Measurements from ENCODE around the gene MNAT1. TPM values are rescaled to one million over a fixed set of nuclear protein-coding genes. Genes with fewer than 3 reads are reported as not detected.

MNAT1 gene
- total RNA-seq, 1 donor = 59.9 TPM

- H3K4me3 ChIP-seq (ENCODE audit: low read depth, low read length) = no peak overlapping the region
- DNase-seq (ENCODE audit: low read depth) = no peak
- no peak for TF ChIP-seq CTCF (IDR thresholded peaks at IDR 0.05; ENCODE audit: insufficient read depth, low read length)
Observed at GRCh38 chr14:60707858-60708257, 26.7 kb upstream of the MNAT1 start.

GRCh38 chr14:60710494-60710893, 24.1 kb upstream of the MNAT1 start:
- DNase-seq (ENCODE audit: low read depth) = no peak
- H3K4me3 ChIP-seq (ENCODE audit: low read depth, low read length) = no peak overlapping the region
- no peak for TF ChIP-seq CTCF (IDR thresholded peaks at IDR 0.05; ENCODE audit: insufficient read depth, low read length)

GRCh38 chr14:60713513-60713912, 21.0 kb upstream of the MNAT1 start:
- H3K4me3 ChIP-seq (ENCODE audit: low read depth, low read length) = no peak overlapping the region
- no peak for DNase-seq (ENCODE audit: low read depth)
- TF ChIP-seq CTCF (IDR thresholded peaks at IDR 0.05; ENCODE audit: insufficient read depth, low read length) = no peak

GRCh38 chr14:60720391-60720790, 14.2 kb upstream of the MNAT1 start:
- peak overlapping the region; percentile 89 for H3K4me3 ChIP-seq (ENCODE audit: low read depth, low read length)
- no peak for TF ChIP-seq CTCF (IDR thresholded peaks at IDR 0.05; ENCODE audit: insufficient read depth, low read length)
- DNase-seq (ENCODE audit: low read depth) = no peak

GRCh38 chr14:60720962-60721325, 13.6 kb upstream of the MNAT1 start:
- H3K4me3 ChIP-seq (ENCODE audit: low read depth, low read length) = peak overlapping the region; percentile 89
- no peak for TF ChIP-seq CTCF (IDR thresholded peaks at IDR 0.05; ENCODE audit: insufficient read depth, low read length)
- DNase-seq (ENCODE audit: low read depth) = peak; percentile 4

GRCh38 chr14:60721326-60722106, 13.0 kb upstream of the MNAT1 start:
- TF ChIP-seq CTCF (IDR thresholded peaks at IDR 0.05; ENCODE audit: insufficient read depth, low read length) = peak; percentile 56
- H3K4me3 ChIP-seq (ENCODE audit: low read depth, low read length) = peak overlapping the region; percentile 89
- peak; percentile 46 for DNase-seq (ENCODE audit: low read depth)

GRCh38 chr14:60722107-60722356, 12.5 kb upstream of the MNAT1 start:
- DNase-seq (ENCODE audit: low read depth) = peak; percentile 35
- peak overlapping the region; percentile 89 for H3K4me3 ChIP-seq (ENCODE audit: low read depth, low read length)
- no peak for TF ChIP-seq CTCF (IDR thresholded peaks at IDR 0.05; ENCODE audit: insufficient read depth, low read length)

Measured in fibroblast of the aortic adventitia (primary cell).